Natural killer cell treated with Interleukin-12 subunit alpha and Interleukin-12 subunit beta and Interleukin-15 and Interleukin-18, amount 100 ng/mL, for 72 hours (primary cell): Measurements from ENCODE around the gene NAA38. TPM values are rescaled to one million over a fixed set of nuclear protein-coding genes. Genes with fewer than 3 reads are reported as not detected.
A peak's percentile ranks its signal among the peaks of the same experiment; 100 is the strongest.
"Not testable (repeated sequence)": the region's sequence is repeated elsewhere in the genome, so short reads cannot be mapped to it uniquely, and the experiment has no call there.

ENCODE experiments used
- ATAC-seq, 2 donors: fragments of 150-1000 bp; cut with Tn5 transposase in 1 of 2; sonication (Bioruptor Pico), chemical (Tn5 transposase) in 1 of 2; 2 replicates each; pipeline ENCODE4 v1.10.0; 2021
- DNase-seq: peaks from one replicate; pipeline ENCODE4 v3.0.0; 2022; ENCODE audit warnings: low spot score
- H3K27ac Mint-ChIP-seq, 2 donors: 1 replicate in 1 of 2; 2 replicates in 1 of 2; pipeline ENCODE4 v1.8.0; 2022; ENCODE audit warnings: mixed read lengths in 2 of 2, mild to moderate bottlenecking in 1 of 2, moderate library complexity in 1 of 2
- H3K27me3 Mint-ChIP-seq, 2 donors: 1 replicate in 1 of 2; 2 replicates in 1 of 2; pipeline ENCODE4 v1.8.0; 2022; ENCODE audit warnings: mixed read lengths in 2 of 2
- H3K36me3 Mint-ChIP-seq: one replicate; pipeline ENCODE4 v1.8.0; 2022; ENCODE audit warnings: mixed read lengths
- H3K4me1 Mint-ChIP-seq, 2 donors: 1 replicate in 1 of 2; 2 replicates in 1 of 2; pipeline ENCODE4 v1.8.0; 2022; ENCODE audit warnings: low read depth in 2 of 2, mixed read lengths in 2 of 2, mild to moderate bottlenecking in 1 of 2
- H3K4me3 Mint-ChIP-seq: one replicate; pipeline ENCODE4 v1.8.0; 2022; ENCODE audit warnings: mixed read lengths
- H3K9me3 Mint-ChIP-seq: 2 replicates; pipeline ENCODE4 v1.8.0; 2022; ENCODE audit warnings: mixed read lengths
- total RNA-seq, 2 donors: library from RNA; stranded (reverse); gene quantifications; one replicate each; pipeline ENCODE4 v1.2.3, GENCODE V29; 2022

The NAA38 gene
- total RNA-seq, 2 donors from 2014 or later = 54.1 to 105 TPM

GRCh38 chr17:7864995-7865650, 7.8 kb upstream of the NAA38 start:
- H3K4me3 Mint-ChIP-seq = no peak overlapping the region
- H3K9me3 Mint-ChIP-seq = no peaks in the 10 kb centered on the region
- no peaks in the 10 kb centered on the region for H3K36me3 Mint-ChIP-seq
- no peak overlapping the region for H3K27ac Mint-ChIP-seq
- H3K27me3 Mint-ChIP-seq = no peaks in the 10 kb centered on the region
- no peak for ATAC-seq
- DNase-seq = no peak
- H3K4me1 Mint-ChIP-seq = peaks cover 24 to 30% of the 10 kb centered on the region in 2 donors

- not testable (repeated sequence) for H3K27ac Mint-ChIP-seq, H3K9me3 Mint-ChIP-seq, ATAC-seq
These were observed 7.0 kb upstream of the NAA38 start for GRCh38 chr17:7864384-7864783.

GRCh38 chr17:7862692-7863437, 5.5 kb upstream of the NAA38 start:
- Mint-ChIP-seq H3K9me3 (no peaks in the 10 kb centered on the region), H3K27ac (no peak overlapping the region), H3K36me3 (peaks cover 6% of the 10 kb centered on the region), H3K4me1 (peaks cover 24 to 26% of the 10 kb centered on the region in 2 donors), H3K27me3 (no peaks in the 10 kb centered on the region), H3K4me3 (no peak overlapping the region)
- DNase-seq = peak; percentile 70
- no peak for ATAC-seq

More at GRCh38 chr17:7864384-7864783, 7.0 kb upstream of the NAA38 start:
- H3K4me3 Mint-ChIP-seq, H3K36me3 Mint-ChIP-seq, H3K27me3 Mint-ChIP-seq, DNase-seq: not testable (repeated sequence)
- H3K4me1 Mint-ChIP-seq = peaks cover 29 to 36% of the 10 kb centered on the region in 2 donors

- H3K27ac Mint-ChIP-seq = no peak overlapping the region
- no peaks in the 10 kb centered on the region for H3K9me3 Mint-ChIP-seq
- no peak overlapping the region for H3K4me3 Mint-ChIP-seq
- H3K4me1 Mint-ChIP-seq = peaks cover 11 to 26% of the 10 kb centered on the region in 2 donors
- no peaks in the 10 kb centered on the region for H3K27me3 Mint-ChIP-seq
- peaks cover 6% of the 10 kb centered on the region for H3K36me3 Mint-ChIP-seq
- ATAC-seq (no peak), DNase-seq (no peak)
These were observed 1.7 kb upstream of the NAA38 start for GRCh38 chr17:7859028-7859427.

- no peaks in the 10 kb centered on the region for H3K27me3 Mint-ChIP-seq
- DNase-seq (no peak), ATAC-seq (no peak)
- no peak overlapping the region for H3K27ac Mint-ChIP-seq
- no peaks in the 10 kb centered on the region for H3K9me3 Mint-ChIP-seq
- peaks cover 6% of the 10 kb centered on the region for H3K36me3 Mint-ChIP-seq
- no peak overlapping the region for H3K4me3 Mint-ChIP-seq
- H3K4me1 Mint-ChIP-seq = peaks cover 11 to 29% of the 10 kb centered on the region in 2 donors
These were observed 1.1 kb upstream of the NAA38 start for GRCh38 chr17:7858522-7858810.

- ATAC-seq (peak; percentile 66 to 77), DNase-seq (peak; percentile 90)
- H3K36me3 Mint-ChIP-seq = peaks cover 6% of the 10 kb centered on the region
- H3K27me3 Mint-ChIP-seq = no peaks in the 10 kb centered on the region
- H3K4me1 Mint-ChIP-seq = peaks cover 10 to 29% of the 10 kb centered on the region in 2 donors
- H3K4me3 Mint-ChIP-seq = no peak within 1 kb of the TSS
- H3K27ac Mint-ChIP-seq = no peak within 1 kb of the TSS
- H3K9me3 Mint-ChIP-seq = no peaks in the 10 kb centered on the region
These were observed 558 bp upstream of the NAA38 start, which contains the start of gene CYB5D1 for GRCh38 chr17:7857713-7858521. Gene CYB5D1 (plus strand): TSS chr17:7858003. CDS start chr17:7858135, 132 bp downstream.

- H3K27me3 Mint-ChIP-seq = no peaks in the 10 kb centered on the region
- H3K9me3 Mint-ChIP-seq = no peaks in the 10 kb centered on the region
- H3K27ac Mint-ChIP-seq = no peak overlapping the region
- H3K4me3 Mint-ChIP-seq = no peak overlapping the region
- H3K4me1 Mint-ChIP-seq = peaks cover 6 to 32% of the 10 kb centered on the region in 2 donors
- ATAC-seq (no peak), DNase-seq (no peak)
- peaks cover 6% of the 10 kb centered on the region for H3K36me3 Mint-ChIP-seq
These were observed 1.1 kb downstream of the NAA38 start for GRCh38 chr17:7856011-7856810.

GRCh38 chr17:7855660-7856010, 1.7 kb downstream of the NAA38 start:
- ATAC-seq = no peak
- Mint-ChIP-seq H3K4me1 (peaks cover 10 to 35% of the 10 kb centered on the region in 2 donors), H3K4me3 (no peak overlapping the region), H3K36me3 (peaks cover 6% of the 10 kb centered on the region), H3K27ac (no peak overlapping the region), H3K27me3 (no peaks in the 10 kb centered on the region), H3K9me3 (no peaks in the 10 kb centered on the region)
- no peak for DNase-seq

- Mint-ChIP-seq H3K4me1 (peaks cover 13 to 35% of the 10 kb centered on the region in 2 donors), H3K27ac (no peak within 1 kb of the TSS), H3K4me3 (peak within 1 kb of the TSS; percentile 4), H3K27me3 (no peaks in the 10 kb centered on the region), H3K36me3 (peaks cover 6% of the 10 kb centered on the region), H3K9me3 (no peaks in the 10 kb centered on the region)
- DNase-seq = no peak
- ATAC-seq = no peak
These were observed 2.3 kb downstream of the NAA38 start, which contains the start of gene TMEM88 for GRCh38 chr17:7854851-7855659. Gene TMEM88 (plus strand): TSS chr17:7855066. CDS start chr17:7855075, 9 bp downstream.

- Mint-ChIP-seq H3K4me1 (peaks cover 6 to 32% of the 10 kb centered on the region in 2 donors), H3K27me3 (no peaks in the 10 kb centered on the region), H3K27ac (no peak overlapping the region), H3K36me3 (no peaks in the 10 kb centered on the region), H3K9me3 (no peaks in the 10 kb centered on the region), H3K4me3 (peak overlapping the region; percentile 4)
- ATAC-seq = no peak
- DNase-seq = no peak
These were observed 3.1 kb downstream of the NAA38 start for GRCh38 chr17:7854078-7854777.

- no peaks in the 10 kb centered on the region for H3K36me3 Mint-ChIP-seq
- no peak for DNase-seq
- no peak overlapping the region for H3K27ac Mint-ChIP-seq
- H3K9me3 Mint-ChIP-seq = no peaks in the 10 kb centered on the region
- H3K4me3 Mint-ChIP-seq = peak overlapping the region; percentile 4
- peaks cover 6 to 26% of the 10 kb centered on the region in 2 donors for H3K4me1 Mint-ChIP-seq
- no peak for ATAC-seq
- no peaks in the 10 kb centered on the region for H3K27me3 Mint-ChIP-seq
These were observed 3.7 kb downstream of the NAA38 start for GRCh38 chr17:7853691-7854038.

- no peaks in the 10 kb centered on the region for H3K36me3 Mint-ChIP-seq
- DNase-seq (peak; percentile 63), ATAC-seq (no peak)
- H3K27ac Mint-ChIP-seq = no peak overlapping the region
- no peak overlapping the region for H3K4me3 Mint-ChIP-seq
- peaks cover 6 to 24% of the 10 kb centered on the region in 2 donors for H3K4me1 Mint-ChIP-seq
- no peaks in the 10 kb centered on the region for H3K9me3 Mint-ChIP-seq
- no peaks in the 10 kb centered on the region for H3K27me3 Mint-ChIP-seq
These were observed 4.3 kb downstream of the NAA38 start for GRCh38 chr17:7852919-7853690.
